Peyer's patch (tissue), 4 donors: Measurements from ENCODE around the gene TUSC2.

Experiments used
- POLR2A ChIP-seq, 2 donors: fragments of 450-650 bp; IDR thresholded peaks; one replicate each; pipeline ENCODE4 v1.5.1; 2017; ENCODE audit warnings: antibody characterized with exemption in 2 of 2, mild to moderate bottlenecking in 2 of 2, moderate library complexity in 2 of 2
- TF ChIP-seq, protein P1 (sequence below), 6 experiments: fragments of 450-650 bp in 4 of 6; fragments of 200-600 bp in 2 of 6; sonication (generic) in 1 of 6; IDR thresholded peaks; one replicate each; pipeline ENCODE4 v1.5.1; 2017 to 2019; ENCODE audit warnings: antibody characterized with exemption in 6 of 6, mild to moderate bottlenecking in 3 of 6, moderate library complexity in 1 of 6

DNA sequence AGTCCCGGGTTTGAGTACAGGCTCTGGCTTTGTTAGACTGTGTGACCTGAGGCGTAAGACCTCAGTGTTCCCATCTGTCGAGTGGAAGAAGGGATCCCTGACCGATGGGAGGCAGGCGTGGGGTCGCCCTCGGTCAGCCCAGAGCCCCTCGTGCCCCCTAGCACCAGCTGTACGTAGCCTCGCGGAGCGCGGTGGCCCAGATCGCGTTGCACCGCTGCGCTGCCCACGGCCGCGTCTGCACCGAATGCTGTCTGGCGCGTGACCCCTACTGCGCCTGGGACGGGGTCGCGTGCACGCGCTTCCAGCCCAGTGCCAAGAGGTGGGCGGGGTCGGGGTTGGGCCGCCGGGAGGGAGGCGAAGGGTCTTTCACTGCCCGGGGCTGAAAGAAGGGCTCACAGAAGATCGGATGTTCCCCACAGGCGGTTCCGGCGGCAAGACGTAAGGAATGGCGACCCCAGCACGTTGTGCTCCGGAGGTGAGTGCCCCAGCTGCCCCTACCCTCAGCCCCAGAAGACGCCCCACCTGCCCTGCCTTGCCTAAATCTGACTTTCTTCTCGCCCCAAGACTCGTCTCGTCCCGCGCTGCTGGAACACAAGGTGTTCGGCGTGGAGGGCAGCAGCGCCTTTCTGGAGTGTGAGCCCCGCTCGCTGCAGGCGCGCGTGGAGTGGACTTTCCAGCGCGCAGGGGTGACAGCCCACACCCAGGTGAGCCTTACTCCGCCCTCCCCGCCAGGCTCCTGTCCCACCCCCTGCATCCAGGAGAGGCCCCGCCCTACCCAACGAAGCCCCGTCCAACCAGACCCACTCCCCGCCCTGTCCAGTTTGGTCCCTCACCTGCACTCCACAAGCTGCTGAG lies 52.7 kb downstream of the TUSC2 start:
- no peak for TF ChIP-seq POLR2A (IDR thresholded peaks at IDR 0.05)
- TF ChIP-seq, protein P1, sequence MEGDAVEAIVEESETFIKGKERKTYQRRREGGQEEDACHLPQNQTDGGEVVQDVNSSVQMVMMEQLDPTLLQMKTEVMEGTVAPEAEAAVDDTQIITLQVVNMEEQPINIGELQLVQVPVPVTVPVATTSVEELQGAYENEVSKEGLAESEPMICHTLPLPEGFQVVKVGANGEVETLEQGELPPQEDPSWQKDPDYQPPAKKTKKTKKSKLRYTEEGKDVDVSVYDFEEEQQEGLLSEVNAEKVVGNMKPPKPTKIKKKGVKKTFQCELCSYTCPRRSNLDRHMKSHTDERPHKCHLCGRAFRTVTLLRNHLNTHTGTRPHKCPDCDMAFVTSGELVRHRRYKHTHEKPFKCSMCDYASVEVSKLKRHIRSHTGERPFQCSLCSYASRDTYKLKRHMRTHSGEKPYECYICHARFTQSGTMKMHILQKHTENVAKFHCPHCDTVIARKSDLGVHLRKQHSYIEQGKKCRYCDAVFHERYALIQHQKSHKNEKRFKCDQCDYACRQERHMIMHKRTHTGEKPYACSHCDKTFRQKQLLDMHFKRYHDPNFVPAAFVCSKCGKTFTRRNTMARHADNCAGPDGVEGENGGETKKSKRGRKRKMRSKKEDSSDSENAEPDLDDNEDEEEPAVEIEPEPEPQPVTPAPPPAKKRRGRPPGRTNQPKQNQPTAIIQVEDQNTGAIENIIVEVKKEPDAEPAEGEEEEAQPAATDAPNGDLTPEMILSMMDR (IDR thresholded peaks at IDR 0.05): no peak
